Endothelial cell of umbilical vein (primary cell): ENCODE data around the gene HADHB. TPM values are rescaled to one million over a fixed set of nuclear protein-coding genes. Genes with fewer than 3 reads are reported as not detected.

Source experiments
- BruUV-seq: library from RNA; stranded (reverse); fragments of 400-500 nt; replicated peaks from 2 replicates; lab custom pipeline; 2021; lab: Mats Ljungman, UMichigan
- CTCF ChIA-PET: fragments of 300-600, 350-600 bp; sonication (Branson Sonifier 250); formaldehyde crosslinking; loops from one replicate; lab custom pipeline; 2021; ENCODE audit warnings: antibody characterized with exemption, inconsistent platforms; lab: Charles Lee
- POLR2A ChIA-PET: fragments of 300-600, 350-600 bp; sonication (Branson Sonifier 250); formaldehyde crosslinking; loops from one replicate; lab custom pipeline; 2021; ENCODE audit warnings: antibody characterized with exemption, inconsistent platforms; lab: Charles Lee
- DNase-seq: peaks from one replicate; pipeline ENCODE4 v3.0.0-alpha.2; 2011; ENCODE audit warnings: low read depth, low spot score
- FAIRE-seq: peaks from 2 replicates; lab custom pipeline; 2011; peaks lifted over from hg19 to GRCh38; lab: Jason Lieb, UNC
- H2AFZ ChIP-seq: 2 replicates; pipeline ENCODE4 v1.6.0; 2012; ENCODE audit warnings: low read depth, low read length, control low read depth, inconsistent platforms
- H3K27ac ChIP-seq: 2 replicates; pipeline ENCODE4 v1.5.1; 2011; ENCODE audit warnings: low read depth, mild to moderate bottlenecking, control low read depth, low read length, moderate library complexity; ENCODE audit not compliant: insufficient read depth
- H3K27me3 ChIP-seq, 2 experiments: 2 replicates each; pipeline versions ENCODE4 v1.6.0 to v1.6.1; 2011; ENCODE audit warnings: low read length in 2 of 2, mixed read lengths in 1 of 2; ENCODE audit not compliant: control insufficient read depth in 2 of 2, insufficient read depth in 2 of 2
- H3K36me3 ChIP-seq, 2 experiments: 2 replicates in 1 of 2; 3 replicates in 1 of 2; pipeline ENCODE4 v1.5.1; 2011; ENCODE audit warnings: low read length in 2 of 2, mild to moderate bottlenecking in 1 of 2, moderate library complexity in 1 of 2; ENCODE audit not compliant: control insufficient read depth in 2 of 2, insufficient read depth in 2 of 2; ENCODE audit errors: extremely low read depth in 1 of 2
- H3K4me1 ChIP-seq: 3 replicates; pipeline ENCODE4 v1.5.1; 2011; ENCODE audit warnings: mild to moderate bottlenecking, low read length; ENCODE audit not compliant: control insufficient read depth, insufficient read depth; ENCODE audit errors: extremely low read depth
- H3K4me2 ChIP-seq: 2 replicates; pipeline ENCODE4 v1.6.1; 2011; ENCODE audit warnings: low read length, control low read depth, mixed read lengths; ENCODE audit not compliant: insufficient read depth
- H3K4me3 ChIP-seq, 3 experiments: fragments of 200-600 bp in 1 of 3; sonication (generic), shearing (Covaris generic) in 1 of 3; replicated peaks in 1 of 3; 2 replicates each; pipeline ENCODE4 v1.5.1; 2011 to 2016; ENCODE audit warnings: control low read depth in 3 of 3, low read length in 3 of 3, mild to moderate bottlenecking in 2 of 3, inconsistent platforms in 1 of 3, low read depth in 1 of 3, moderate library complexity in 1 of 3; ENCODE audit not compliant: insufficient read depth in 1 of 3
- H3K79me2 ChIP-seq: 2 replicates; pipeline ENCODE4 v1.6.0; 2012; ENCODE audit warnings: low read length, inconsistent platforms; ENCODE audit not compliant: control insufficient read depth, insufficient read depth
- H3K9ac ChIP-seq: replicated peaks from 2 replicates; pipeline ENCODE3; 2011; ENCODE audit warnings: low read length, control low read depth; ENCODE audit not compliant: insufficient read depth; ENCODE audit errors: extremely low read depth
- H3K9me1 ChIP-seq: replicated peaks from 3 replicates; pipeline ENCODE4 v1.6.0; 2011; ENCODE audit warnings: mild to moderate bottlenecking, low read length; ENCODE audit not compliant: control insufficient read depth, insufficient read depth; ENCODE audit errors: extremely low read depth
- H3K9me3 ChIP-seq: replicated peaks from 2 replicates; pipeline ENCODE4 v1.5.1; 2012; ENCODE audit warnings: low read length, inconsistent platforms; ENCODE audit not compliant: control insufficient read depth, insufficient read depth
- H4K20me1 ChIP-seq: replicated peaks from 2 replicates; pipeline ENCODE3; 2011; ENCODE audit warnings: mild to moderate bottlenecking, low read length; ENCODE audit not compliant: control insufficient read depth, insufficient read depth; ENCODE audit errors: extremely low read depth
- CTCF ChIP-seq, 2 donors: IDR thresholded peaks; 1 replicate in 1 of 2; 2 replicates in 1 of 2; pipeline ENCODE4 v1.5.1; 2011; ENCODE audit warnings: low read length in 2 of 2, mild to moderate bottlenecking in 2 of 2, moderate library complexity in 2 of 2, control low read depth in 1 of 2, inconsistent platforms in 1 of 2, low read depth in 1 of 2; ENCODE audit not compliant: insufficient read depth in 1 of 2; ENCODE audit errors: extremely low read depth in 1 of 2
- GATA2 ChIP-seq: IDR thresholded peaks from 2 replicates; pipeline ENCODE4 v1.7.0; 2011; ENCODE audit warnings: low read depth, mild to moderate bottlenecking, moderate library complexity, mixed read lengths, low read length; ENCODE audit not compliant: insufficient read length, insufficient read depth
- JUN ChIP-seq: IDR thresholded peaks from 2 replicates; pipeline ENCODE4 v1.6.1; 2011; ENCODE audit warnings: borderline replicate concordance, low read depth; ENCODE audit not compliant: insufficient read length, insufficient read depth
- MYC ChIP-seq: IDR thresholded peaks from one replicate; pipeline ENCODE4 v1.6.1; 2011; ENCODE audit warnings: mild to moderate bottlenecking, low read depth, low read length
- POLR2AphosphoS5 ChIP-seq: IDR thresholded peaks from 2 replicates; pipeline ENCODE4 v1.6.1; 2012; ENCODE audit warnings: low read depth, mild to moderate bottlenecking, control low read depth, low read length, moderate library complexity; ENCODE audit not compliant: insufficient read depth
- dilution Hi-C: fragments of 300-500 bp; cut with MboI; formaldehyde crosslinking; loops from one replicate; pipeline ENCODE4 v1.15.0; 2019; ENCODE audit warnings: low sequenced_read_pairs; ENCODE audit not compliant: extremely low pct_ligation_motif_present
- intact Hi-C: fragments of 100-400 bp; cut with micrococcal nuclease; formaldehyde crosslinking; loops from one replicate; pipeline ENCODE4 v1.10.0; 2022
- polyA plus RNA-seq, 4 experiments: library from polyadenylated mRNA; depleted of rRNA in 3 of 4; stranded (reverse) in 3 of 4; unstranded in 1 of 4; fragments of >200 nt; gene quantifications; 2 replicates each; pipeline versions ENCODE4 v1.2.1 to v1.2.3, GENCODE V29; 2011 to 2012; ENCODE audit warnings: missing spikeins in 1 of 4
- total RNA-seq: library from RNA; stranded (reverse); gene quantifications from 2 replicates; pipeline ENCODE4 v1.2.3, GENCODE V29; 2021
- TF ChIP-seq, protein P1 (sequence below): IDR thresholded peaks from 2 replicates; pipeline ENCODE4 v1.6.1; 2011; ENCODE audit not compliant: insufficient read depth, insufficient read length

Gene HADHB
- total and polyA plus RNA-seq, 2 donors (not counting 3 experiments of a cell fraction or from before 2014, with no cell fraction given) = 92.9 to 100 TPM

GRCh38 chr2:26235089-26235488 is 9.7 kb upstream of the HADHB start:
- H3K9ac ChIP-seq = no peak overlapping the region
- DNase-seq (no peak), FAIRE-seq (no peak)
- BruUV-seq = no TSS peak
- H3K4me2 ChIP-seq = no peak overlapping the region
- intact Hi-C loops = no loop called here
- no peak overlapping the region for H3K27ac ChIP-seq
- POLR2A ChIA-PET = interaction anchor here (0.7 kb wide), 1 partner anchor 441 kb away, joined by 7 read pairs; no protein-coding TSS in a partner anchor
- TF ChIP-seq GATA2 (no peak), JUN (no peak), CTCF (IDR thresholded peaks at IDR 0.05; ENCODE audit: extremely low read depth in 1 of 2, insufficient read depth in 1 of 2, low read depth in 1 of 2, low read length in 2 of 2) (peak in 1 of 2 donors; percentile 5), MYC (no peak)
- TF ChIP-seq, protein P1, sequence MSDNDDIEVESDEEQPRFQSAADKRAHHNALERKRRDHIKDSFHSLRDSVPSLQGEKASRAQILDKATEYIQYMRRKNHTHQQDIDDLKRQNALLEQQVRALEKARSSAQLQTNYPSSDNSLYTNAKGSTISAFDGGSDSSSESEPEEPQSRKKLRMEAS = no peak
- H3K4me3 ChIP-seq = no peak overlapping the region
- dilution Hi-C loops = no loop called here
- no peak overlapping the region for H2AFZ ChIP-seq
- H3K79me2 ChIP-seq = peaks cover 15% of the 10 kb centered on the region
- H3K9me3 ChIP-seq = no peaks in the 10 kb centered on the region
- H3K27me3 ChIP-seq = no peaks in the 10 kb centered on the region
- H3K4me1 ChIP-seq = no peaks in the 10 kb centered on the region
- peaks cover 14 to 33% of the 10 kb centered on the region in 2 experiments for H3K36me3 ChIP-seq
- no peaks in the 10 kb centered on the region for H3K9me1 ChIP-seq
- CTCF ChIA-PET = interaction anchor here (0.7 to 1.4 kb wide), 2 partner anchors 96 to 577 kb away, joined by 3 to 9 read pairs; no protein-coding TSS in a partner anchor
- H4K20me1 ChIP-seq = no peaks in the 10 kb centered on the region

DNA sequence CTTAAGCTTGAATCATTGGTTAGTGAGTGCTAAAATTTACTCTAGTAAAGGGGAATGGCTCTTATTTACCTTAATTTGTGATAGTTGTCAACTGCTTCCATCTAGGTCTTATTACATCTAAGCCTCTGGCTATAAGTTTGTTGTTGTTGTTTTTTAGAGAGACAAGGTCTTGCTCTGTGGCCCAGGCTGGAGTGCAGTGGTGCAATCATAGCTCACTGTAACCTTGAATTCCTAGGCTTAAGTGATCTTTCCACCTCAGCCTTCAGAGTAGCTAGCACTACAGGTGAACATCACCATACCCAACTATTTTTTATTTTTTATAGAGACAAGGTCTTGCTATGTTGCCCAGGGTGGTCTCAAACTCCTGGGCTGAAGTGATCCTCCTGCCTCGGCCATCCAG is 6.9 kb upstream of the HADHB start:
- Histone ChIP-seq H3K27ac (no peak overlapping the region), H3K27me3 (no peaks in the 10 kb centered on the region), H3K36me3 (peaks cover 11 to 17% of the 10 kb centered on the region in 2 experiments), H3K9me3 (no peaks in the 10 kb centered on the region), H3K79me2 (peaks cover 42% of the 10 kb centered on the region), H3K9me1 (no peaks in the 10 kb centered on the region), H3K4me3 (no peak overlapping the region), H3K4me2 (no peak overlapping the region), H4K20me1 (no peaks in the 10 kb centered on the region), H3K9ac (no peak overlapping the region), H2AFZ (no peak overlapping the region), H3K4me1 (peaks cover 4% of the 10 kb centered on the region)
- no TSS peak for BruUV-seq
- DNase-seq (no peak), FAIRE-seq (no peak)
- intact Hi-C loops = no loop called here
- ChIA-PET CTCF (no interaction called here), POLR2A (no interaction called here)
- no peak for TF ChIP-seq CTCF (IDR thresholded peaks at IDR 0.05; ENCODE audit: extremely low read depth in 1 of 2, insufficient read depth in 1 of 2, low read depth in 1 of 2, low read length in 2 of 2)
- TF ChIP-seq GATA2 = no peak
- TF ChIP-seq, protein P1 = no peak
- TF ChIP-seq POLR2AphosphoS5 = no peak
- no peak for TF ChIP-seq JUN
- dilution Hi-C loops = no loop called here
